ENCODE data around the gene SMARCD1.
A peak's percentile ranks its signal among the peaks of the same experiment; 100 is the strongest.

The SMARCD1 gene

GRCh38 chr12:50105913-50106450, 20.8 kb downstream of the SMARCD1 start:
- DNase-seq = no peak

GRCh38 chr12:50106907-50107306, 21.8 kb downstream of the SMARCD1 start:
- no peak for DNase-seq

- DNase-seq = no peak
Measured at GRCh38 chr12:50107416-50108268, 22.5 kb downstream of the SMARCD1 start.

- DNase-seq = no peak
Measured at GRCh38 chr12:50109319-50109718, 24.2 kb downstream of the SMARCD1 start.

- no peak for DNase-seq
Measured at GRCh38 chr12:50110127-50110761, 25.1 kb downstream of the SMARCD1 start.

GRCh38 chr12:50110762-50111351, 25.7 kb downstream of the SMARCD1 start:
- no peak for DNase-seq

- no peak for DNase-seq
Measured at GRCh38 chr12:50111395-50111692, 26.2 kb downstream of the SMARCD1 start.

GRCh38 chr12:50111693-50112455, 26.7 kb downstream of the SMARCD1 start, which contains the start of gene COX14:
Gene COX14, plus strand, starts transcription at chr12:50112236. Its CDS starts 7,808 bp downstream, at chr12:50120044.
- peak; percentile 98 to 100 (median 99) for DNase-seq

- no peak for DNase-seq
Measured at GRCh38 chr12:50112456-50113218, 27.5 kb downstream of the SMARCD1 start.

- no peak for DNase-seq
Measured at GRCh38 chr12:50117057-50117622, 32.0 kb downstream of the SMARCD1 start.

GRCh38 chr12:50119387-50119786, 34.2 kb downstream of the SMARCD1 start:
- DNase-seq = no peak

- DNase-seq = no peak
Measured at GRCh38 chr12:50120521-50120920, 35.4 kb downstream of the SMARCD1 start.

- DNase-seq = no peak
Measured at GRCh38 chr12:50120953-50121352, 35.8 kb downstream of the SMARCD1 start.

GRCh38 chr12:50121641-50122040, 36.5 kb downstream of the SMARCD1 start:
- DNase-seq = no peak

- no peak for DNase-seq
Measured at GRCh38 chr12:50123203-50123602, 38.1 kb downstream of the SMARCD1 start.

GRCh38 chr12:50127546-50127945, 42.4 kb downstream of the SMARCD1 start:
- no peak for DNase-seq

- no peak for DNase-seq
Measured at GRCh38 chr12:50129290-50129689, 44.1 kb downstream of the SMARCD1 start.

- no peak for DNase-seq
Measured at GRCh38 chr12:50132505-50133135, 47.5 kb downstream of the SMARCD1 start.

GRCh38 chr12:50142993-50143392, 57.9 kb downstream of the SMARCD1 start:
- no peak for DNase-seq

GRCh38 chr12:50145439-50145838, 60.3 kb downstream of the SMARCD1 start:
- no peak for DNase-seq

GRCh38 chr12:50147281-50147680, 62.1 kb downstream of the SMARCD1 start:
- DNase-seq = no peak

All from activated naive CD4-positive, alpha-beta T cell (primary cell).